HG02840 (cell line): ENCODE results near the gene CHMP5.

Experiments
- ATAC-seq: cut with Tn5 transposase; IDR thresholded peaks from one replicate; pipeline ENCODE4 v1.9.1; 2021; ENCODE audit warnings: mild to moderate bottlenecking, moderate library complexity, moderate number of reproducible peaks; ENCODE audit not compliant: unreplicated experiment, low FRiP score

Gene CHMP5

GRCh38 chr9:33264473-33265177 lies at the start of gene CHMP5, which contains the start of gene BAG1:
CHMP5 (plus strand) TSS chr9:33265049; CDS start chr9:33265079, 30 bp downstream.
BAG1 (minus strand) TSS chr9:33264708.
- ATAC-seq = peak; percentile 82

- no peak for ATAC-seq
Observed at GRCh38 chr9:33220681-33221567, 43.9 kb upstream of the CHMP5 start.

GRCh38 chr9:33221568-33221884 lies 43.3 kb upstream of the CHMP5 start:
- ATAC-seq = no peak

DNA sequence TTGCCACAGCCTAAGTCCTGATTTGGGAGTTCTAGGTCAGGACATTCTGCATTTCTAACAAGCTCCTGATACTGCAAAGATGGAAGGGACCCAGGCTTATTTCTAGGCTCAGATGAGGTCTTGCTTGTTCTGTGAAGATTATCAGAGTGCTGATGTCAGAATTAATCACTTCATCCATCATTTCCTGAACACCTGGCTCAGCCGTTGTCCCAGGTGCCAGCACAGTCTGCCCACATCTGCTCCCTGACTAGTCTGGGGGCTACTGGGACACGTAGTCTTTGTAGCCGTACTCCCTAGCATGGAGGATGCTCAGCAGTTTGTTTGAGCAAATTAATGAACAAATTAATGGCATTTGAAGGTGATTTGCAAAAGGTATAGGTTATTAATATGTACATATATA lies 42.8 kb upstream of the CHMP5 start:
- no peak for ATAC-seq

GRCh38 chr9:33223696-33224095 lies 41.2 kb upstream of the CHMP5 start:
- no peak for ATAC-seq

GRCh38 chr9:33225319-33226147 lies 39.3 kb upstream of the CHMP5 start:
- no peak for ATAC-seq

- no peak for ATAC-seq
Observed at GRCh38 chr9:33227008-33227398, 37.8 kb upstream of the CHMP5 start.

DNA sequence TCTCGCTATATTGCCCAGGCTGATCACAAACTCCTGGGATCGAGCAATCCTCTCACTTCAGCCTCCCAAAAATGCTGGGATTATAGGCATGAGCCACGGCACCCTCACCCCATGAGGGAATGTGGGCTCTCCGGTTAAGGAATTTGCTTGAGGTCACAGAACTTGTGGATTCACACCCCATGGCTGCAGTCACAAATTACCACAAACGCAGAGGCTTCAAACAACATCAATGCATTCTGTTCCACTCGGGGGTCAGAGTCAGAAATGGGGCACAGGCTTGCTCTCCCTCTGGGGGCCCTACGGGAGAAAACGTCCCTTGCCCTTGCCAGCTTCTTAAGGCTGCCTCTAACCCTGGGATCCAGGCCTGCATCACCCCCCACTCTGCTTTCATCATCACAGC lies 37.1 kb upstream of the CHMP5 start:
- no peak for ATAC-seq

DNA sequence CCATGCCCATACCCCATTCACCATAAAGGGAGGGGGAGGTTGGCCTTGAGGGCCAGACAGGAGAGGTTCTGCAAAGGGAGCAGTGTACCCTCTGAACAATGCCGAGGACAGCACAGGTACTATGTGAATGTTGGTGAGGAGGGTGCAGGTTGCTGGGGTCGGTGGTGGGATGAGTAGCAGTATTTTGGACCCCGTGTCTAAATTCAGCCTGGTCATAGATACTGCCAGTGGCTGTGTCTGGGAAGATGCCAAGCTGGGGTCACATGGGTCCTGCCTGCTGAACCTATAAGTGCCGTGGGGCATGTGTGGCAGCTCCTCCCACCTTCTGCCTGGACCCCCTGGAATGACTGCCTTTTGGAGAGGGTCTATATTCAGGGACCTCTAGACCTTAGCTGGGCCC lies 36.2 kb upstream of the CHMP5 start:
- no peak for ATAC-seq

DNA sequence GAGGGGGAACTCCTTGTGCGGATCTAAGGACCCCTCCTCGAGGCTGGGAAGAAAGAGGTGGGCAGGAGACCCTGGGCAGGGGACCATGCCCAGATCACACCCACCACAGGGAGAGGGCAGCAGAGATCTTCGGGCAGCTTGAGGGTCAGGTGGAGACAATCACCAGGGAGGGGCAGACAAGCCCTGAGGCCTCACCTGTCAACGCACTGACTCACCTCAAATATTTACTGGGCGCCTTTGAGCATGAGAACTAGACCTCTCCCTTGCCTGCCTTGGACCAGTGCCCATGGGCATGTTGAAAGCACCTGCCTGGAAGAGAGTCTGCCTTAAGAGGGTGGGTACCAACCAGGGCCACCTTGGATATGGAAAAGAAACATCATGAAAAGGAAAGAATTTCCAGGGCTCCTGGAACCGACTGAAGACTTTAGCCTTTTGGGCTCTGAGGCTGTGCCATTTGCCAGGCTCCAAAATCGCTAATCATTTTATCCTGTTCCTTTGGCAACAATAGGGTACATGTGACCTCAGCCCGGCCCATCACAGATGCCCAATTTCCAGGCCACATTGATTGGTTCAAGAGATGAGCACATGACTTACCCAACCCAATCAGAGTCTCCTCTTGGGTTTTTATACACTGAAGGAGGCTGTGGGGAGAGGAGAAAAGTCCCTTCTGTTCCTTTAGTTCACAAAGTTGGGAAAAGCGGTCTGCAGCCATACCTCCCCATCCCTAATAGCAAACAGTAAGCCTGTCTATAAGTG lies 35.3 kb upstream of the CHMP5 start:
- no peak for ATAC-seq

DNA sequence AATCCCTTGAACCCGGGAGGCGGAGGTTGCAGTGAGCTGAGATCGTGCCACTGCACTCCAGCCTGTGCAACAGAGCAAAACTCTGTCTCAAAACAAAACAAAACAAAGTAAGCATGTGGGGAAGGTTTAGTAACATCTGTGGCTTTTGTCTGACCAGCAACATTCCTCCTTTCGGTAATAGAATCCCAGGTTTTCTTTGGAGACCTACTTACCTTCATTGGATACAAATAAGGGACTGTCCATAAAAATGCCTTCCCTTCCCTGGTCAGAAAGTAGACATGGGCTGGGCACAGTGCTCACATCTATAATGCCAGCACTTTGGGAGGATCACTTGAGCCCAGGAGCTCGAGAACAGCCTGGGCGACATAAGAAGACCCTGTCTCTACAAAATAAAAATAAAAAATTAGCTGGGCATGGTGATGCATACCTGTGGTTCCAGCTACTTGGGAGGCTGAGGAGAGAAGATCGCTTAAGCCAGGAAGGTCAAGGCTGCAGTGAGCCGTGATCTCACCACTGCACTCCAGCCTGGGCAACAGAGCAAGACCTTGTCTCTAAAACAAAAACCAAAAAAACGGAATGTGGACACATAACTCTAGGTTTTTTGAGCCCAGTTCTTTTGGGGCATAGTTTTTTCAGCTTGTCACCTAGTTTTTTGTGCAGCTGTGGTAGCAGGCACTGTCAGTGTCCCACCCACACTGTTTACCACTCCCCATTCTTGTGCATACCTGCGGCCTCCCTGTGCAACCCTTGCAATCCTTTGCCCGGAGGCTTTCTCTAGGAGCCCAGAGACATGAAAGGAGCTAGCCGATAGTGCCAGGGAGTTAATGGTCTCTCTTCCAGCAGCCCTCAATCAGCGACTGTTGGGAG lies 33.9 kb upstream of the CHMP5 start:
- no peak for ATAC-seq

DNA sequence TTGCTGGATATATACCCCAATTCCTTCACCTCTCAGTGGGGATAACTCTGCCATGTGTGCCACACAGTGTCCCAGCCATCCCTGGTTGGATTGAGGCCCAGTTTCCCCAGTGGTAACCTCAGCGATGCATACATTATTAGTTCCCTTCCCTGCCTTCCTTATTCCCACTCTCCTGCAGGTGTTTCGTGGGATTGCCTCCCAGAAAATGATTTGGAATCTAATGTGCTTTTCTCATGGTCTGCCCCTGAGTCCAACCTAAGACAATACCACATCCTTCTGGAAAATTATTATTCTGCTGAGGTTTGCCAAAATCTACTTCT lies 33.3 kb upstream of the CHMP5 start:
- no peak for ATAC-seq

- no peak for ATAC-seq
Observed at GRCh38 chr9:33232815-33233214, 32.0 kb upstream of the CHMP5 start.

- ATAC-seq = no peak
Observed at GRCh38 chr9:33233626-33234342, 31.1 kb upstream of the CHMP5 start.

DNA sequence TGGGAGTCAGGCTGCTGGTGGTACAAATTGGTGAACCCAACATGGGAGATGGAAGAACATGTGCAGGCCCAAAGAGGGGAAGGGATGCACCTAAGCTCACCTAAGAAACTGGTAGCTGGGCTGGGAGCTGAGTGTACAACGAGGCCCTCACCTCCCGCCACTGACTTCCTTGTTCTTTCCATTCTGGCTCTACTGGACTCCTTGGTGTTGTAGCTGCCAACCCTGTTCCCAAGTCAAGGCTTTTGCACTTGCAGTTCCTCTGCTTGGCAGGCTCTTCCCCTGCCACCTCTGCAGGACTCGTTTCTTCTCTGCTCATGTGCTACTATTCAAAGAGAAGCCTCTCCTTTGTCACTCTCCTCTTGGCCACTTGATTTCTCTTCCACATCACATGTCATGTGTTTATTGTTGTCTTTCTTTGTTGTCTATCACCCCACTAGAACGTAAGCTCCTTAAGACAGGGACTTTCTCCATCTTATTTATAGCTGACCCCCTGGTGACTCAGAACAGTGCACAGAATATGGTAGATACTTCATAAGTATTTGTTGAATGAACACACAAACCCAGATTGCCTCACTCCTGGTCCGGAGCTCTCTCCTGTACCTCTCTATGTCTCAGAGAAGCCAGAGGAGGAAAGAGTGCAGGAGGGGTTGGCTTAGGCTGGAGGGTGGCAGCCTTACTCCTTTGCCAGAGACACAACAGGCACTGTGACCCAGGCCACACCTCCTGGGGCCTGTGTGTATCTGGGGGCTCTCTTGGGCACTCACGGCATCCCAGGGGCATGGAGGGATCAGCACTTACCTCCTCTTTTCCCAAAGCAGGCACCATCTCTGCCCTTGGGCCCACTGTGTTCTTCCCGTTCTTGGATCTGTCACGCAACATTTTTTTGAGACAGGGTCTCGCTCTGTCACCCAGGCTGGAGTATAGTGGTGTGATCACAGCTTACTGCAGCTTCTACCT lies 30.1 kb upstream of the CHMP5 start:
- no peak for ATAC-seq

GRCh38 chr9:33236571-33236970 lies 28.3 kb upstream of the CHMP5 start:
- ATAC-seq = no peak

DNA sequence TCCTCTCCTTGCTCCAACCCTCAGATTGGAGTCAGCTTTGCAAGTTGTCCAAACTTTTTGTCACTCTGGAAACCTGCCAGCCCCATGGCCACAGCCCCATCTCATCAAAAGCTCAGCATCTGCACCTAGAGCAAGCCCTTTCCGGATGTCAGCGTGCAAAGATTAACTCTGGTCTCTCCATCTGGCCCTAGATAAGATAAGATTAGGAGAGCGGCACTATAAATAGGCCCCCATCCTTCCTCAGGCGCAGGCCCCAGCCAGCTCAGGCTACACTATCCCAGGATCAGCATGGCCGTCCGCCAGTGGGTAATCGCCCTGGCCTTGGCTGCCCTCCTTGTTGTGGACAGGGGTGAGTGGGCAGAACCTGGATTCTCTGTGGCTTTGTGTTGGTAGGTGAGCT lies 24.9 kb upstream of the CHMP5 start, which contains the start of gene SPINK4:
Gene SPINK4, plus strand, starts transcription at position 247 of the 400 bp plus-strand sequence. Its CDS starts 42 bp downstream, at position 289.
- ATAC-seq = no peak

GRCh38 chr9:33241298-33241697 lies 23.6 kb upstream of the CHMP5 start:
- ATAC-seq = no peak
